8988T (cell line): Measurements from ENCODE around the gene PLIN5.
A peak's percentile ranks its signal among the peaks of the same experiment; 100 is the strongest.

ENCODE experiments used
- DNase-seq: peaks from one replicate; pipeline ENCODE4 v3.0.0; 2011

PLIN5 gene

GRCh38 chr19:4534836-4535658 lies at the start of gene PLIN5:
Gene PLIN5, minus strand, starts transcription at chr19:4535224. Its CDS starts 1,150 bp downstream, at chr19:4534074.
- no peak for DNase-seq

- peak; percentile 69 for DNase-seq
These were observed 49.1 kb upstream of the PLIN5 start for GRCh38 chr19:4583961-4584669.

GRCh38 chr19:4582980-4583842 lies 48.2 kb upstream of the PLIN5 start:
- peak; percentile 27 for DNase-seq

- peak; percentile 72 for DNase-seq
These were observed 46.9 kb upstream of the PLIN5 start for GRCh38 chr19:4581666-4582553.

GRCh38 chr19:4580961-4581665 lies 46.1 kb upstream of the PLIN5 start:
- DNase-seq = peak; percentile 46

GRCh38 chr19:4580021-4580901 lies 45.2 kb upstream of the PLIN5 start:
- DNase-seq = no peak

- DNase-seq = peak; percentile 37
These were observed 44.4 kb upstream of the PLIN5 start for GRCh38 chr19:4579389-4579788.

GRCh38 chr19:4578552-4579248 lies 43.7 kb upstream of the PLIN5 start:
- no peak for DNase-seq

GRCh38 chr19:4577020-4577782 lies 42.2 kb upstream of the PLIN5 start:
- DNase-seq = peak; percentile 73

- peak; percentile 70 for DNase-seq
These were observed 41.3 kb upstream of the PLIN5 start for GRCh38 chr19:4576016-4576933.

- peak; percentile 83 for DNase-seq
These were observed 40.4 kb upstream of the PLIN5 start for GRCh38 chr19:4575267-4576015.

GRCh38 chr19:4573682-4574081 lies 38.7 kb upstream of the PLIN5 start:
- DNase-seq = no peak

GRCh38 chr19:4571305-4571917 lies 36.4 kb upstream of the PLIN5 start:
- no peak for DNase-seq

- DNase-seq = no peak
These were observed 35.9 kb upstream of the PLIN5 start for GRCh38 chr19:4570916-4571304.

- no peak for DNase-seq
These were observed 35.4 kb upstream of the PLIN5 start for GRCh38 chr19:4570402-4570801.

GRCh38 chr19:4568886-4569285 lies 33.9 kb upstream of the PLIN5 start:
- DNase-seq = no peak
